HCT116 (cell line): ENCODE results near the gene PCP2. TPM values are rescaled to one million over a fixed set of nuclear protein-coding genes. Genes with fewer than 3 reads are reported as not detected.
A peak's percentile ranks its signal among the peaks of the same experiment; 100 is the strongest.

Source experiments
- ATAC-seq: fragments of 200-7000 bp; cut with Tn5 transposase; 2 replicates; pipeline ENCODE4 v1.9.1; 2020; ENCODE audit warnings: mild to moderate bottlenecking, moderate library complexity
- BruUV-seq: library from RNA; stranded (reverse); fragments of 400-500 nt; replicated peaks from 2 replicates; lab custom pipeline; 2021; lab: Mats Ljungman, UMichigan
- CTCF ChIA-PET: fragments of 300-600 bp; sonication (Branson Sonifier 250); formaldehyde crosslinking; loops from one replicate; lab custom pipeline; 2021; ENCODE audit warnings: antibody characterized with exemption; lab: Charles Lee
- POLR2A ChIA-PET: fragments of 300-600, 350-600 bp; sonication (Branson Sonifier 250); formaldehyde crosslinking; loops from one replicate; lab custom pipeline; 2021; ENCODE audit warnings: antibody characterized with exemption; lab: Charles Lee
- RAD21 ChIA-PET, 2 experiments: fragments of 300-600 bp; sonication (Branson Sonifier 250); formaldehyde crosslinking; loops; one replicate each; lab custom pipeline; 2023; ENCODE audit warnings: low total read pairs in 2 of 2; ENCODE audit not compliant: uncharacterized antibody in 2 of 2, unreplicated experiment in 2 of 2, low non-redundant PET in 1 of 2; lab: Charles Lee
- DNase-seq: peaks from one replicate; pipeline ENCODE4 v3.0.0-alpha.2; 2010; ENCODE audit warnings: low read depth, low spot score
- H2AFZ ChIP-seq: fragments of 200-600 bp; shearing (Covaris generic), sonication (generic); 2 replicates; pipeline ENCODE4 v1.6.1; 2017; ENCODE audit warnings: low read depth, mixed run types, mixed read lengths, antibody characterized with exemption, low read length; ENCODE audit not compliant: poor library complexity, severe bottlenecking
- H3K27ac ChIP-seq: 2 replicates; pipeline ENCODE4 v1.5.1; 2012; ENCODE audit warnings: low read depth, low read length
- H3K27me3 ChIP-seq: fragments of 200-600 bp; sonication (generic); 2 replicates; pipeline ENCODE4 v1.6.1; 2016; ENCODE audit warnings: mixed run types, low read length, mixed read lengths; ENCODE audit not compliant: insufficient read depth
- H3K36me3 ChIP-seq, 2 experiments: fragments of 200-500 bp in 1 of 2; fragments of 200-600 bp in 1 of 2; sonication (Bioruptor generic) in 1 of 2; sonication (generic) in 1 of 2; 2 replicates each; pipeline versions ENCODE4 v1.5.1 to v1.6.1; 2014 to 2016; ENCODE audit warnings: low read length in 2 of 2, inconsistent platforms in 1 of 2, mixed read lengths in 1 of 2, mixed run types in 1 of 2; ENCODE audit not compliant: insufficient read depth in 2 of 2, control insufficient read depth in 1 of 2
- H3K4me1 ChIP-seq, 2 experiments: fragments of 200-600 bp in 1 of 2; sonication (generic) in 1 of 2; 2 replicates each; pipeline versions ENCODE4 v1.5.1 to v1.6.1; 2012 to 2017; ENCODE audit warnings: low read length in 2 of 2, inconsistent platforms in 1 of 2, mild to moderate bottlenecking in 1 of 2, mixed read lengths in 1 of 2, mixed run types in 1 of 2, moderate library complexity in 1 of 2; ENCODE audit not compliant: insufficient read depth in 2 of 2, control insufficient read depth in 1 of 2
- H3K4me2 ChIP-seq: fragments of 200-600 bp; sonication (generic); 2 replicates; pipeline ENCODE4 v1.6.1; 2017; ENCODE audit warnings: mixed run types, low read length, mixed read lengths
- H3K4me3 ChIP-seq, 2 experiments: fragments of 200-600 bp in 1 of 2; sonication (generic) in 1 of 2; replicated peaks in 1 of 2; 2 replicates each; pipeline ENCODE4 v1.5.1; 2011 to 2016; ENCODE audit warnings: low read length in 2 of 2, control low read depth in 1 of 2, low read depth in 1 of 2, mild to moderate bottlenecking in 1 of 2, mixed read lengths in 1 of 2, mixed run types in 1 of 2
- H3K79me2 ChIP-seq: fragments of 200-600 bp; sonication (generic); 2 replicates; pipeline ENCODE4 v1.6.1; 2017; ENCODE audit warnings: mild to moderate bottlenecking, mixed run types, low read length, moderate library complexity, mixed read lengths; ENCODE audit not compliant: insufficient read depth
- H3K9ac ChIP-seq: fragments of 200-600 bp; sonication (generic); 2 replicates; pipeline ENCODE4 v1.6.1; 2016; ENCODE audit warnings: low read length, mixed read lengths
- H3K9me2 ChIP-seq: fragments of 200-600 bp; sonication (generic), shearing (Covaris generic); 2 replicates; pipeline ENCODE4 v1.6.1; 2017; ENCODE audit warnings: mixed run types, mild to moderate bottlenecking, moderate library complexity; ENCODE audit not compliant: insufficient read depth
- H3K9me3 ChIP-seq, 2 experiments: fragments of 200-500 bp in 1 of 2; fragments of 200-600 bp in 1 of 2; sonication (Bioruptor generic) in 1 of 2; sonication (generic) in 1 of 2; 2 replicates each; pipeline ENCODE4 v1.6.1; 2014 to 2017; ENCODE audit warnings: low read length in 2 of 2, mixed read lengths in 2 of 2, inconsistent platforms in 1 of 2, low read depth in 1 of 2, mild to moderate bottlenecking in 1 of 2, mixed run types in 1 of 2, moderate library complexity in 1 of 2; ENCODE audit not compliant: control insufficient read depth in 1 of 2, insufficient read depth in 1 of 2
- H4K20me1 ChIP-seq: fragments of 200-600 bp; sonication (generic), shearing (Covaris generic); 2 replicates; pipeline ENCODE4 v1.6.1; 2017; ENCODE audit warnings: mixed run types, mild to moderate bottlenecking, moderate library complexity; ENCODE audit not compliant: insufficient read depth
- CBX3 ChIP-seq: IDR thresholded peaks from 2 replicates; pipeline ENCODE4 v1.6.1; 2012; ENCODE audit warnings: low read depth
- ELF1 ChIP-seq: IDR thresholded peaks from 2 replicates; pipeline ENCODE4 v1.6.1; 2012; ENCODE audit warnings: low read depth, borderline replicate concordance
- MAX ChIP-seq: IDR thresholded peaks from 2 replicates; pipeline ENCODE4 v1.6.1; 2012
- SRF ChIP-seq: IDR thresholded peaks from 2 replicates; pipeline ENCODE4 v1.6.1; 2012; ENCODE audit warnings: low read depth
- TCF7L2 ChIP-seq: IDR thresholded peaks from 2 replicates; pipeline ENCODE4 v1.7.0; 2011; ENCODE audit warnings: borderline replicate concordance, inconsistent platforms; ENCODE audit not compliant: insufficient read depth, insufficient read length; ENCODE audit errors: extremely low read depth
- intact Hi-C: fragments of 100-400 bp; cut with micrococcal nuclease; formaldehyde crosslinking; loops from 2 replicates; pipeline ENCODE4 v1.10.0; 2022
- total RNA-seq: library from RNA; stranded (reverse); gene quantifications from one replicate; pipeline ENCODE4 v1.2.1, GENCODE V29; 2021; ENCODE audit not compliant: unreplicated experiment

Gene PCP2
- total RNA-seq, 1 experiment from 2014 or later, result 0.32 TPM

DNA sequence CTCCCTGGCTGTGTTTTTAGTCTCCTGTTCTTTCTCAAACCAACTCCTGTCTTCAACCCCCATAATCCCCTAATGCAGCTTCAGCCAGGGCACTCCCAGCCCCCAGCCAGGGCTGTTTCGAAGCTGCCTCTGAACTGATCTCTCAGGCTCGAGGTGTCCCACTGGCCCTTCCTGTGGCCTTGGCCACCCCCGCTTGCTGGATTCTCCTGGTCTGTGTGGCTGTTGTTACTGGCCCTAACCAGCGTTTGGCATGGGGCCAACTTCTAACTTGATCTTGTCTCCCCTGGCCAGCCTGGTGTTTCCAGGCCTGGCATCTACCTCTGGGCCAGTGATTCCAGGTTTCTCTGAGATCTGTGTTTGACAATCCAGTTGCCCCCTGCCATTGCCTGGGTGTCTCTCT is 15.2 kb downstream of the PCP2 start:
- ChIA-PET POLR2A (no interaction called here), CTCF (no interaction called here), RAD21 (no interaction called here)
- H4K20me1 ChIP-seq, result no peaks in the 10 kb centered on the region
- peaks cover 0 to 6% of the 10 kb centered on the region in 2 experiments; a peak in 1 of 4 replicates for H3K4me1 ChIP-seq
- intact Hi-C loops, result no loop called here
- H3K36me3 ChIP-seq, result peaks cover 5 to 14% of the 10 kb centered on the region in 2 experiments; a peak in 3 of 4 replicates
- no peak overlapping the region for H2AFZ ChIP-seq
- no TSS peak for BruUV-seq
- H3K27ac ChIP-seq, result peak overlapping the region; percentile 24; the same call in 1 of the 2 replicates
- ATAC-seq (peak; percentile 5; the same call in 1 of the 2 replicates), DNase-seq (no peak)
- H3K27me3 ChIP-seq, result no peaks in the 10 kb centered on the region
- no peaks in the 10 kb centered on the region for H3K79me2 ChIP-seq
- H3K4me2 ChIP-seq, result no peak overlapping the region
- no peak overlapping the region for H3K9ac ChIP-seq
- H3K9me2 ChIP-seq, result no peaks in the 10 kb centered on the region
- no peaks in the 10 kb centered on the region for H3K9me3 ChIP-seq
- no peak overlapping the region for H3K4me3 ChIP-seq
- no peak for TF ChIP-seq SRF
- no peak for TF ChIP-seq TCF7L2
- no peak for TF ChIP-seq MAX

- TF ChIP-seq CBX3 (no peak), ELF1 (no peak)
- TF ChIP-seq, all 23 proteins: peak for 0
- H3K27me3 ChIP-seq, result no peaks in the 10 kb centered on the region
- no peaks in the 10 kb centered on the region for H4K20me1 ChIP-seq
- H3K27ac ChIP-seq, result no peak overlapping the region
- RAD21 ChIA-PET, result no interaction called here
- no peak overlapping the region for H3K9ac ChIP-seq
- TSS peak; percentile 71 for BruUV-seq
- DNase-seq, result no peak
- ATAC-seq, result no peak
- H3K9me3 ChIP-seq, result no peaks in the 10 kb centered on the region
- no peak overlapping the region for H3K4me2 ChIP-seq
- CTCF ChIA-PET, result interaction anchor here (0.9 kb wide), 1 partner anchor 12 kb away, joined by 3 read pairs; no protein-coding TSS in a partner anchor
- intact Hi-C loops, result no loop called here
- H3K4me1 ChIP-seq, result peaks cover 0 to 6% of the 10 kb centered on the region in 2 experiments; a peak in 1 of 4 replicates
- no peaks in the 10 kb centered on the region for H3K79me2 ChIP-seq
- H3K9me2 ChIP-seq, result no peaks in the 10 kb centered on the region
- H2AFZ ChIP-seq, result no peak overlapping the region
- H3K36me3 ChIP-seq, result peaks cover under 1 to 10% of the 10 kb centered on the region in 2 experiments; a peak in 3 of 4 replicates
- no peak overlapping the region for H3K4me3 ChIP-seq
- POLR2A ChIA-PET, result no interaction called here
These were observed 15.8 kb downstream of the PCP2 start for GRCh38 chr19:7617735-7618134.
